ENCODE data around the gene CNMD.
"Not testable (repeated sequence)": the region's sequence is repeated elsewhere in the genome, so short reads cannot be mapped to it uniquely, and the experiment has no call there.

Gene CNMD

DNA sequence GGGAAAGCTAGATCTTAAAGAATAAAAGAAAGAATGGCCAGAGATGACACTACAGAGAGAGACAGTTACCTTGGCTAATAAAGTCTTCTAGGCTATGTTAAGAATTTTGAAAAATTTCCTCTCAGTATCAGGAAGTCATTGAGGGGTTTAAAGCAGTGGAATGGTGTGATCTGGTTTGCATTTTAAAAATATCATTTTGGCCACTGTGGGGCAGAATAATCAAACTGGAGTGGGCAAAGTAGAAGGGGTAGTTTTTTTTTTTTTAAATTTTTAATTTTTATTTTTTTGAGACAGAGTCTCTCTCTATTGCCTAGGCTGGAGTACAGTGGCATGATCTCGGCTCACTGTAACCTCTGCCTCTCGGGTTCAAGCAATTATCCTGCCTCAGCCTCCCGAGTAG lies 4.4 kb upstream of the CNMD start:
- no peak for DNase-seq

DNA sequence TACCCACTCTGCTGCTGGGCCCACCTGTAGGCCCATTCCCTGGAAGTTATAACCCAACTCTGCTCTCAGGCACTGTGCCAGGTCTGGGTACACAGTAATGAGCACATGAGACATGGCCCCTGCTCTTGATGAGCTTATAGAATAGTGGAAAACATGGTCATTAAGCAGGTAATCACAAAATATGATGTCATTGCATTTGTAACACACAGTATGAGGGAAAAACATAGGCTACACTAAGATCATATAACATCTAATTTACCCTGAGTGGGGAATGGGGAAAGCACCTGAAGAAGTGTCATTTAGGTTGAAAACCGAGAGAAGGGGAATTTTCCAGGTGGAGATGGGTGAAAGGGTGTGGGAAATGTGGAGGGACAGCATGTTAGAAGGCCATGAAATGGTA lies 3.9 kb upstream of the CNMD start:
- no peak for DNase-seq

DNA sequence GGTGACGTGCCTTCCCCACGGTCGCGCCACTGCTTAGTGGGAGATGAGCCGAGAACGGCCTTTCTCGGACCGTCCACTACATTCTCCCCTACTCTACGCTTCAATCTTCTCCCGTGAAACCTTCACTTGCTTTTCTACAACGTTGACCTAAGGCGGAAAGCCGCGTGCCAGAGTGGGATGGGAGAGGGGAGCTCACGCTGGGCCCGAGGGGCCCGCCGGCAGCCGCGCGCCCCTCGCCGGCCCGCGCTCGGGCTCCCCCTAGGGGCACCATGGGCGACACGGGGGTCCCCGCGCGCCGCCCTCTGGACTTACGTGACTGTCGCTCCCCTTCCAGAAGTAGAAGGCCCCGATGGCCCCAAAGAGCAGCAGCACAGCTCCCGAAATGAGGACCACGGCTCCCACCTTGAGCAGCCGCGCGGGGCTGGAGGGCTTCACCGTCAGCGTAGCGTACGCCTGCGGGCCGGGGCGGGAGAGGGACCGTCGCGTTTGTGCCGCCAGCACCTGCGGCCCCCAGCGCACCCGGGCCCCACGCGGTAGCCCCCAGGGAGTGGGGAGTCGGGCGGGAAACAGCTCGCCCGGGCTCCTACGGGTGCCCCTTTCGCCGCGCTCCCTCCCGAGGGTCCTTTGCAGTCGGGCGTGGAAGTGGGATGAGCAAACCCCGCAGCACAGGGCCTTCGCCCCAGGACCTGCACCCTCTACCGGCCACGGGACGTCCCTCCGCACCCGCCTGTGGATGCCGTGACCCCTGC lies 727 bp downstream of the CNMD start:
- DNase-seq: peak; percentile 21

DNA sequence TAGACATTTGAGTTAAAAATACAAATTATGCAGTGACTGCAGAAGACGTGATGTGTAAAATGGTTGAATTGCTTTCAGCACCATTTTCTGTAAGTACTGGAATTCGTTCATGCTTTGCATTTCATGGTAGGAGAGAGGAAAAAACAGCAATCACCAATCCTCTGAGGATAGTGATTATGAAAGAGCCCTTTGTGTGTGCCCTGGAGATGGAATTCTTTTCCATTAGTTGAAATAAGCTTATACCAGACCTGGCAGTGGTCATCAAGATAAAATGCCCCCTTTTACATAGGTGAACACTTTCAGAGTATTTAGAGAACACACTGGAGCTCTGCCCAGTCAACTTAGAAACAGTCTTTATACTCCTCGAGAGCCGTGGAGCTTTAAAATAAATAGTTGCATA lies 1.7 kb downstream of the CNMD start:
- DNase-seq: no peak

DNA sequence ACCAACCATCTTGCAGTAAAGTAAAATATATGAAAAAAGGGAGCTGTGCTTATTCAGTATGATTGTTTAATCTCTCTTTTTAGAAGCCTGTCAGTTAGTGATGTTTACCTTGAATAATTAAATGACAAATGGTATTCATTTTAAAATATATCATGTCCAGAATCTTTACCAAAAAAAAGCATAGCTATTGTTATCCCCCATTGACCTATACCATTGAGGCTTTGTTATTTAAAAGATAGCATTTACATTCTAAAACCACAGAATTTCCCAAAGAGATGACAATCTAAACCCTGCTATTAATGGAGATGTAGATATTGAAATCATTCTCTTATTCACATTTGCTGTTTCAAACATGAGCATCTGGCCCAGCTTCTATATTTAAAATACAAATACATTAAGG lies 2.2 kb downstream of the CNMD start:
- no peak for DNase-seq

DNA sequence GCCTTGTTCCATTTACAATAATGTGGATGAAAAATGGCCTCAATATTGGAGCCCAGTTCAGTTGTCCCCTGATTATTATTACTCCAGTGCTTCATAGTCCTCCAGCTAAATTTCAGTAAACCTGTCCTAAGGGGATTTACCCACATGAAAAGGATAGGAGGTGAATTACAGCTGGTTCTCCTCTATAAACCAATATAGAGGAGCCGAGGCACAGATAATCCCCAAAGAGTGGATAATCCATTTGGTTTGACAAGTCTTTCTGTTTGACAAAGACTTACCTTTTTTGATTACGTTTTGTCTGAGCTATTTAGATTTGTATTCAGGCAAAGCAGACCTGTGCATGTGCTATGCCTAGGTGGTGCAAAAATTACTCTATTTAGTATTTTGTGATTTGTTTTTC lies 2.7 kb downstream of the CNMD start:
- no peak for DNase-seq

DNA sequence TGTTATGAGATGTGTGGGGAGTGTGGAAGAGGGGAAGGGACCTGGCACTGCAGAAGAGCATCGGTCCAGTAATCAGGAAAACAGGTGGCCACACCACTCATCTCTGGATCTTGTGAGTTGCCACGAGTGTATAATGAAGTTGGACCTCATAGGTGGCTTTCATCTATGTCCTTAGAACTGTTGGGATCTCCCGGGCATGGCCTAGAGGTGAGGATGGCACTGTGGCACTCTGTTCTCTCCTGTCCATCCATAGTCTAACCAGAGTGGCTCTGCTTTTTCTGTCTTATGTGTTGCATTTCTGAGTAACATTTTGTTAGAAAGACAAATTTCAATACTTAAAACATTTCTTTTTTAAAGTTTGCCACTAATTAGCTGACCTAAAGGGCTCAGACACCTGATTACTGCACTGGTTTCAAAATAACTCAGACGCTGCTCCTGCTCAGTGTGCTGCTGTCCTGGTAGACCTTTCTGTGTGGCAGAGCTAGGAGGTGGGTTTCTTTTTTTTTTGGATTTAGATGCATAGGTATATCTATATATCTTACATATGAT lies 5.5 kb downstream of the CNMD start:
- no peak for DNase-seq

DNA sequence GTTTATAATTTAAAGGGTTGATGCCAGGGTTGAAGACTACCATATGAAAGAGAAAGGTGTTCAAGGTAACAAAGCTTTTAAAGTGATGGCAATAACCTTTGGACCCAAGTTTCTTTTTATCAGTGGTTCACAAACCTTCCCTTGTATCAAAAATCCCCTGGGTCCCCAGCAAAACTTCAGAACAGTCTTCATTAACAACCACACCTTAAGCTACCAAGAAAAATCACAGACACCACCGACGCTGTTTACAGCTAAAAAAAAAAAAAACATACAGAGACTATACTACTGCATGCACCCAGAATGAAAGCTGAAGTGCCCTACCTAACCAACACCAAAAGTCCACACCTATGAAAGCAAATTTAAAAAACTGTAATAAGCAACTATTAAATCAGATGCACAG lies 13.4 kb downstream of the CNMD start:
- DNase-seq: no peak

DNA sequence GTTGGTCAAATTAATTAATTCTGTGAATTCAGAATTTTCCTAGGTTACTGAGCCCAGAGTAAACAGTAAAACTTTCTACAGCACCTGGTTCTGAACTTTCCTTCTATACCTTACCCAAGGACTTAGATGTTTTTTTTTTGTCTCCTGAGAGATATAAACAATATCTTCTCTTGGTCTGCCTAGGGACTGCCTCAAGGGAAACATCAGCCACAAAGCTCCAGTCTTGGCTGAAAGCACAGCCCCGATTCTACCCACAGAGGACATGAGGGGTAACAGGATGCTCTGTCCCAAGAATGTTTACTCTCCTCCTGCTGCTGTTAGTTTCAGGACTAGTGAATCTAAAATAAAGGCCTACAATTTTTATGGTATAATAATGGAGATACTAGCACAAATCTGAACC lies 14.3 kb downstream of the CNMD start:
- no peak for DNase-seq

DNA sequence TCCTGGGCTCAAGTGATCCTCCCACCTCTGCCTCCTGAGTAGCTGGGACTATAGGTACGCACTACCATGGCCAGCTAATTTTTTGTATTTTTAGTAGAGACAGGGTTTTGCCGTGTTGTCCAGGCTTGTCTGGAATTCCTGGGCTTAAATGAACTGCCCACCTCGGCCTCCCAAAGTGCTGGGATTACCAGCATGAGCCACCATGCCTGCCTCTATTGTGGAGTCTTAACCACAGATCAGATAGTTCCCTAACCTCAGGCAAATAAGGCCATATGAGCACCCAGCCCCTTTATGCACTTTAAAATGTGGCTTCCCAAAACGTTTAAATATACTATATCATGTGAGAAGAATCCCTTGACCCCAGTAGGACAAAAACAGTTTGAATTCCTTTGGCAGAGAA lies 16.4 kb downstream of the CNMD start:
- no peak for DNase-seq

DNA sequence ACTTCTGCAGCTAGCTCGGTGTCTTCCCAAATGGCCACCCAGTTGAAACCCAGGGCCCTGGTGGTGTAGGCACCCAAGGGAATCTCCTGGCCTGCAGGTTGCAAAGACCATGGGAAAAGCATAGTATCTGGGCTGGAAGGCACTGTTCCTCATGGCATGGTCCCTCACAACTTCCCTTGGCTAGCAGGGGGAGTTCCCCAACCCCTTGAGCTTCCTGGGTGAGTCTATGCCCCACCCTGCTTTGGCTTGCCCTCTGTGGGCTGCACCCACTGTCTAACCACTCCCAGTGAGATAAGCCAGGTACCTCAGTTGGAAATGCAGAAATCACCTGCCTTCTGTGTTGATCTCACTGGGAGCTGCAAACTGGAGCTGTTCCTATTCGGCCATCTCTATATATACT lies 18.3 kb downstream of the CNMD start:
- DNase-seq: not testable (repeated sequence)

DNA sequence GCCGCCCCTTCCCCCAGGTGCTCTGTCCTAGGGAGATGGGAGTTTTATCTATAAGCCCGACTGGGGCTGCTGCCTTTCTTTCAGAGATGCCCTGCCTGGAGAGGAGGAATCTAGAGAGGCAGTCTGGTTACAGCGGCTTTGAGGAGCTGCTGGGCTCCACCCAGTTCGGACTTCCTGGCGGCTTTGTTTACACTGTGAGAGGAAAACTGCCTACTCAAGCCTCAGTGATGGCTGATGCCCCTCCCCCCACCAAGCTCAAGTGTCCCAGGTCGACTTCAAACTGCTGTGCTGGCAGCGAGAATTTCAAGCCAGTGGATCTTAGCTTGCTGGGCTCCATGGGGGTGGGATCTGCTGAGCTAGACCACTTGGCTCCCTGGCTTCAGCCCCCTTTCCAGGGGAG lies 18.7 kb downstream of the CNMD start:
- DNase-seq: not testable (repeated sequence)

DNA sequence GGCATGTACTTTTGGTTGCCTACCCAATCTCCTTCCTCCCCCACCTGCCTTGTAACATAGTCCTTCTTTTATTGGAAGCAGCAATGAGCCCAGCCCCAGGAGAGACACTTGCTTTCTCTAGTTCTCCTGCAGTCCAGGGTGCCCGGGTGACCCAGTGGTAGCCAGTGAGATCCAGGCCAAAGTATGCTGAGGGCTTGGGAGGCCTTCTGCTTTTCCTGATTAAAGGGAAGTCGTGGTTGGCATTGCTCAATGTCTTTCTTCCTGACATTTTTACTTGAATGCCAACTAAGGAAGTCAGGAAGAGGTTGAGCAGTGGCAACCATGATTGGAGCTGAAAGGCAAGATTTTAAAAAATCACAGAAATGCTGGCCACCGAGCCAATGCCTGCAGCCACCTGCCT lies 25.7 kb downstream of the CNMD start:
- DNase-seq: no peak

DNA sequence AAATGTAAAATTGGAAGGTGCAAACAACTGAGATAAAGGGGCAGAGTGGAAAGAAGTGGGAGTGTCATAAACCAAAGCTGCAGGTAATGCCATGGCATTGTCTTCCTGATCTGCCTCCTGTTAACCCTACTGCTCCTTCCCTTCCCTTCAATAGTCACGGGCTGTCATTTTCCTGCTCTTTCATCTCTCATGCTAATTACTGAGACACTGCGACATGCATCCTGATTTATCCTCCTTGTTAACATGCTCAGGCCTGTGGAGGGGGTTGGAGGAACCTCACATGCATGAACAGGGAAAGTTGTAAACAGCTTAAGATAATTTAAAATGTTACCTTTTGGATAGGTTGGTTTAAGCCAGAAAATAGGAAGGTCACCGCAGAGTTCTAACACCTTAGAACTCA lies 27.2 kb downstream of the CNMD start:
- no peak for DNase-seq

DNA sequence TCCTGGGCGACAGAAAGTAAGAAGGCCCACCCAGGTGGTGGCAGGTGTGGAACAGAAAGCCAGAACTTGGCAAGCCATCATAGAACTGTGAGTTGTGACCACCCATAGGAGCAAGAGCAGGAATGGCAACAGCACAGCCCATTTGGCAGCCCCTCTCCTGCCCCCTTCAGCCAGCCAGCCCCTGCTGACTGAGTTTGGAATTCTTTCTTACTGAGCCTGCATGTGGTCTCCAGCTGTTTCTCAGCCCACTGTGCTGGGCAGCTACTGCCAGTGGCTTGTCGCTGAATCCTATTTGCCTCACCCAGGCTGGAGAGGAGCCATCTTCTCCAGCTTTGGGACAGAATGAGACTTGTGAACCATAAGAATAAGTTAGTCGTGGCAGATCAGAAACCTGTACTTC lies 28.3 kb downstream of the CNMD start:
- no peak for DNase-seq

DNA sequence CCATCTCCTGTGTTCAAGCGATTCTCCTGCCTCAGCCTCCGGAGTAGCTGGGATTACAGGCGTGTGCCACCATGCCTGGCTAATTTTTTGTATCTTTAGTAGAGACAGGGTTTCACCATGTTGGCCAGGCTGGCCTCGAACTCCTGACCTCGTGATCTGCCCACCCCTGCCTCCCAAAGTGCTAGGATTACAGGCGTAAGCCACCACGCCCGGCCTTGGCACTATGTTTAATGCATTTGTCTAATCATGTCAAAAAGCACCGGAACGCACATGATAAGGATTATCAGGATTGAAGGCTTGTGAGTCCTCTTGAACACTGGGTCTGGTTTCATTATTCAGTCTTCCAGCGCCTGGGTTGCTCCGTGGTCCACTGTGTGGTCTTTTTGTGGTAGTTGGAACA lies 31.4 kb downstream of the CNMD start:
- not testable (repeated sequence) for DNase-seq

DNA sequence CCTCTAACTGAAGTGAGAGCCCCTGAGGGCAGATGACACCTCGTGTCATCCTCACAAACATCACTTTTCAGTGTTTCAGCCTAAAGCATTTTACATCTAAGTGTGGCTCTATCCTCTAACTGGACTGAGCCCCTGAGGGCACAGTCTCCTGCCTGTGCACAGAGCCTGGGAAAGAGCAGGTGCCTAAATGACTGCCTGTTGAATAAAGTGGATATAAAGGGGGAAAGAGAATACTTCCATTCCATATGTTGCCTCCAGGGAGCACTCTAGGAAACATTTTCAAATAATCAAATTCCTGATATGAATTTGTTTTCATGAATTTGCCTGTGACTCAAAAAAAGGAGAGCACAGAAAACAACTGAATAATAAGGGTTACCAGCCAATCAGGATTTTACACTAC lies 32.2 kb downstream of the CNMD start:
- no peak for DNase-seq

DNA sequence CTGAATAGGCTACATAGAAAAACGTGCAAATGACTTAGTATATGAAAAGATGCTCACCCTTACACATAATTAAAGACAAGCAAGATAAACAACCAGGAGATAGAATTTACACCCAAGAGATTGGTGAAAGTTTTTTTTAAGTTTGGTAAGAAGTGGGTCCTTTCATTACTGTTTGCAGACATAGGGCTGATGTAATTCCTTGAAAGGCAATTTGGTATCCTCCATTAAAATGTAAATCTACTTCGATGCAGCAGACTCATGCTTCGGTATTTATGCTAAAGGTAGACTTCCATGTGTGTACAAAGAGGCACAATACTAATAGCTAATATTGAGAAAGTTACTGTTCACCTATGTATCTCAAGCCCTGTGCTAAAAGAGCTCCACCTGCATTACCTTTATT lies 33.5 kb downstream of the CNMD start:
- no peak for DNase-seq

DNA sequence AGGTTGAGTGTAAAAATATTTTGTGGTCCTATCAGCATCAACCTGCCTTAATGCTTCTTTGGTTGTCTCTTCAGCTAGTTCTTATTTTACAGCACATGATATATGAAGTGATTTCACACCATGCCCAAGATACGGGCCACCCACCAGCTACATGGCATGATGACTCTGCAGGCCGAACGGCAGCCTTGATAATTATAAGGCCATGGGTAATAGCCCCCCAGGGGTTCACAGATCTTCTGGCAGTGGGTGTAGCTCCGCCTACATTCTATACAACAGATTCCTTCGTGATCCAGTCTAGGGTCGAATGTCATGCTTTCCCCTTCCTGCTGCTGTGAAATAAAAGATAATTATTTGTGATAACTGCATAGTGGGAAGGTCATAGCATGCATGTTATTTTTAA lies 36.1 kb downstream of the CNMD start:
- DNase-seq: no peak

DNA sequence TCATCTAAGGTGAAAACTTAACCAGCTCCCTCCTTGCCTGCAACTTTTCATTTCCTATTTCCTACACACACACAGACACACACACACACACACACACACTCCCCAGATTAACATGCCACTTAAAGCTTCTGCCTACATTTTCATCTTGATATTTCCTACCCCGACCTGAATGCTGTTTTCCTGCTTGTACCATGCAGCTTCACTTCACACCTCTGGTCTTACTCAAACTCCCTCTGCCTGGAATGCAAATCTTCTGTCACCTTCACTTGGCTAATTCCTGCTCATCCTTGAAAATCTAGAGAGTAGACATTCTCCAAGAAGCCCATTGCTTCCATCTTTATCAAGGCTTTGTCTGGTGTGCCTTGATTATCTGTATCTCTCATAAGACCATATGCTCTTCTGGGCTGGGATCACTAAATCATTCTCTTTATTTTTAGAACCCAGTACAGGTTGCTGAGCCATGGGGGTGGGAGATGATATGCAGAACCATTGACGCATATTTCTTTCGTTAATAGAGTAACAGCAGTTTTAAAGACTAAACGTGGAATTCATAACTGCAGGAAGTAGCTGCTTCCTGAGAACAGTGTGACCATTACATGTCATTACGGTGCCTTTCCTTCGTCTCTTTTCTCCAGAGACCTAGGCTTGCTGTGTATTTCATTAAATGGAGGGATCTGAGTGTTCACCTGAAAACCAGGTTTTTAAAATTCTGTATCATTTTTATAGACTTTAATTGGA lies 37.7 kb downstream of the CNMD start:
- DNase-seq: no peak

DNA sequence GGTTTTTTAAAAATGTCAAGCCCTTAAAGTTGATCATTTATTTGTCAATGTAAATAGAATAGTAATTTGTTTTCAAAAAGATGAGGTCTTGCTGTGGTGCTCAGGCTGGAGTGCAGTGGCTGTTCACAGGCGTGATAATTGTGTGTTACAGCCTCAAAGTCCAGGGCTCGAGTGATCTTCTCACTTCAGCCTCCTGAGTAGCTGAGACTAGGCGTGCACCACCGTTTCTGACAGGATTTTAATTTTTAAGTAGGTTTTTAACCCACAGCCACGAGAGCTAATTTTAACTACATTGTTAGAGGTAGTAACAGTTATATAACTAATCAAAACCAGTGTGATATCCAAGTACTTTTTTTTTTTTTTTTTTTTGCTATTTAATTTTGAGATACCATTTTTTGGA lies 43.1 kb downstream of the CNMD start:
- DNase-seq: no peak

DNA sequence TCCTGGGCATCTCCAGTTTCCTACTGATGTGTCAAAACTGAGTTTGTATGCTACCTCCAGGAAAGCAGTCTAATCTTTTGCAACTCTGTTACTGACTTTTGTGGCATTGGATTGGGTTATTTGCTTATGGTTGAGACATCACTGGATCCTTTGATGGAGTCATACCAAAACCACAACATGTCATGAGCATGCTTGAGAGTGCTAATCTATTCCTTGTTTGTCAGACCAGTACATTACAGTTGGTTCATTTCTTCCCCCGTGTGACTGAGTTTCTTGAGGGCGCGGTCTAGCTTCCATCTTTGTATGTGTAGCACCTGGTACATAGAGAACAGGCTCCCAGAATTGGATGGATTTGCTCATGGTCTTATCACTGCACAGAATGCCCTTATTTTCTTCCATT lies 43.8 kb downstream of the CNMD start:
- peak; percentile 80 for DNase-seq

DNA sequence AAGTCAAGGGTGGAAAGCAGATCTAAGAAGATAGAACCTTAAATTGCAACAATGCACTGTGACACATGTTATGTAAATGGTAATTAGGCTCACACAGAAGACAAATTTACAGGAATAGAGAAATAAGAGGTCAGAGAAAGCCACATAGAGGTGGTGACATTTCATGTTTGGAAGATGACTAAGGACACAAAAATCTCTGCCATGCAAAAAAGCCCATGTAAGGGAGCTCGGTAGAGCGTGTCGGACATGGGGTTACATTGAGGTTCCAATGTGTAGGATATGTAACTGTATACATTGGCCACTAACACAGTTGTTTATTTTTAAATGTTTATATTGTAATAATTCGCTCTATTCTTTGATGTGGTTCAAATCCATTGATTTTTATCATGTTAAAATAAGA lies 53.2 kb downstream of the CNMD start:
- no peak for DNase-seq

DNA sequence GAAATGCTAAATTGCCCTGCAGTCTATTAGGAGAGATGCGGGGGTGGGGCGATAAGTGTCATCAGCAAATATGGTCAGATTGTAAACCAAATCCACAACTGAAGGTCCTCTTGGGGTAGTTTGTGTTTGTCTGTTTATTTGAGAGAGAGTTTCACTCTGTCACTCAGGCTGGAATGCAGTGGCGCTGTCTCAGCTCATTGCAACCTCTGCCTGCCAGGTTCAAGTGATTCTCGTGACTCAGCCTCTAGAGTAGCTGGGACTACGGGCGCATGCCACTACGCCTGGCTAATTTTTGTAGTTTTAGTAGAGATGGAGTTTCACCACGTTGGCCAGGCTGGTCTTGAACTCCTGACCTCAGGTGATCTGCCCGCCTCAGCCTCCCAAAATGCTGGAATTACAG lies 53.8 kb downstream of the CNMD start:
- DNase-seq: not testable (repeated sequence)

DNA sequence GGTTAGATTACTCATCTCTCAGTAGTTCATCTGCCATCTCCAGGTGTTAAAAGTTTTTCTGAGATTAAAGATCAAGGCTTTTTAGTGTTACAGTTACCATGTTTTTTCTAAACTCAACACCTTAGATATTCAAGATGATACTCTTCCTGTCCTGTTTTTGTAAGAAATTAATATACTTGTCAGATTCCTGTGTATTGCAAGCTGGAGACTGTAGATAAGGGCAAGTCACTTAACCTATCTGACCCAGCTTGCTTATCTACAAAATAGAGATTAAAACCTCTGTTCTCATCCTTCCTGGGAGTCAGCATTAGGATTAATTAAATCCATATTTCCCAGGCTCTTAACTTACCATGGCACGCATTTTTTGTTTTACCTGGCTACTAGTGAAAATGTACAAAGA lies 61.8 kb downstream of the CNMD start:
- no peak for DNase-seq

All from activated CD4-positive, alpha-beta T cell treated with anti-CD3 and anti-CD28 coated beads, Interleukin-2, Interleukin-6, amounts not matched to agents 100 ng/mL and 50 ng/mL, durations not matched to agents 16 hours and 8 hours (primary cell).